Activated CD4-positive, CD25-positive, alpha-beta regulatory T cell (primary cell): ENCODE results near the gene LLGL2.

Source experiments
- DNase-seq, 4 experiments: peaks; one replicate each; lab custom pipeline; 2025; lab: John Stamatoyannopoulos, UW

The LLGL2 gene

GRCh38 chr17:75615301-75615700, 89.8 kb downstream of the LLGL2 start:
- DNase-seq = no peak

GRCh38 chr17:75616521-75617122, 91.1 kb downstream of the LLGL2 start:
- DNase-seq = no peak

GRCh38 chr17:75617218-75617617, 91.7 kb downstream of the LLGL2 start:
- no peak for DNase-seq

GRCh38 chr17:75617675-75618074, 92.2 kb downstream of the LLGL2 start:
- DNase-seq = no peak

- no peak for DNase-seq
These were observed 94.3 kb downstream of the LLGL2 start for GRCh38 chr17:75619506-75620431.

GRCh38 chr17:75621489-75621888, 96.0 kb downstream of the LLGL2 start:
- no peak for DNase-seq

- no peak for DNase-seq
These were observed 96.6 kb downstream of the LLGL2 start for GRCh38 chr17:75622076-75622475.

GRCh38 chr17:75622771-75623273, 97.3 kb downstream of the LLGL2 start:
- DNase-seq = no peak

- DNase-seq = no peak
These were observed 97.9 kb downstream of the LLGL2 start for GRCh38 chr17:75623386-75623785.

GRCh38 chr17:75624021-75624420, 98.5 kb downstream of the LLGL2 start:
- no peak for DNase-seq
